ENCODE results near the gene RPGRIP1L. TPM values are rescaled to one million over a fixed set of nuclear protein-coding genes. Genes with fewer than 3 reads are reported as not detected.

RPGRIP1L gene
- total RNA-seq, 1 donor from 2014 or later = 23.2 TPM

GRCh38 chr16:53740476-53740875 lies 36.8 kb upstream of the RPGRIP1L start:
- peaks cover 2% of the 10 kb centered on the region for H4K20me1 ChIP-seq (ENCODE audit: low read depth)
- no peaks in the 10 kb centered on the region for H3F3A ChIP-seq (ENCODE audit: low read depth)
- no peak overlapping the region for H3K4me2 ChIP-seq
- DNase-seq (ENCODE audit: low spot score) = no peak
- no peak overlapping the region for H3K27ac Mint-ChIP-seq
- H3K36me3 ChIP-seq = no peaks in the 10 kb centered on the region
- H3K36me3 Mint-ChIP-seq = peaks cover 3% of the 10 kb centered on the region
- H3K9me3 Mint-ChIP-seq = no peaks in the 10 kb centered on the region
- no peak overlapping the region for H3K4me3 ChIP-seq
- H3K9ac ChIP-seq = no peak overlapping the region
- peaks cover 51% of the 10 kb centered on the region for H3K79me2 ChIP-seq (ENCODE audit: low read depth)
- peaks cover 14% of the 10 kb centered on the region for H3K4me1 ChIP-seq
- H3K4me1 Mint-ChIP-seq = peaks cover 38% of the 10 kb centered on the region
- H3K27me3 ChIP-seq = no peaks in the 10 kb centered on the region
- TF ChIP-seq EZH2phosphoT487 (IDR thresholded peaks at IDR 0.05) = no peak
- no peak for TF ChIP-seq EZH2 (IDR thresholded peaks at IDR 0.05)
- TF ChIP-seq, protein P1, sequence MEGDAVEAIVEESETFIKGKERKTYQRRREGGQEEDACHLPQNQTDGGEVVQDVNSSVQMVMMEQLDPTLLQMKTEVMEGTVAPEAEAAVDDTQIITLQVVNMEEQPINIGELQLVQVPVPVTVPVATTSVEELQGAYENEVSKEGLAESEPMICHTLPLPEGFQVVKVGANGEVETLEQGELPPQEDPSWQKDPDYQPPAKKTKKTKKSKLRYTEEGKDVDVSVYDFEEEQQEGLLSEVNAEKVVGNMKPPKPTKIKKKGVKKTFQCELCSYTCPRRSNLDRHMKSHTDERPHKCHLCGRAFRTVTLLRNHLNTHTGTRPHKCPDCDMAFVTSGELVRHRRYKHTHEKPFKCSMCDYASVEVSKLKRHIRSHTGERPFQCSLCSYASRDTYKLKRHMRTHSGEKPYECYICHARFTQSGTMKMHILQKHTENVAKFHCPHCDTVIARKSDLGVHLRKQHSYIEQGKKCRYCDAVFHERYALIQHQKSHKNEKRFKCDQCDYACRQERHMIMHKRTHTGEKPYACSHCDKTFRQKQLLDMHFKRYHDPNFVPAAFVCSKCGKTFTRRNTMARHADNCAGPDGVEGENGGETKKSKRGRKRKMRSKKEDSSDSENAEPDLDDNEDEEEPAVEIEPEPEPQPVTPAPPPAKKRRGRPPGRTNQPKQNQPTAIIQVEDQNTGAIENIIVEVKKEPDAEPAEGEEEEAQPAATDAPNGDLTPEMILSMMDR (IDR thresholded peaks at IDR 0.05) = no peak
- H3K4me3 Mint-ChIP-seq = no peak overlapping the region
- H2AFZ ChIP-seq (replicated peaks) = no peak overlapping the region
- no peak overlapping the region for H3K27ac ChIP-seq
- H3K27me3 Mint-ChIP-seq (ENCODE audit: insufficient read depth, low read depth) = no peaks in the 10 kb centered on the region
- no peaks in the 10 kb centered on the region for H3K9me3 ChIP-seq (ENCODE audit: low read depth)

DNA sequence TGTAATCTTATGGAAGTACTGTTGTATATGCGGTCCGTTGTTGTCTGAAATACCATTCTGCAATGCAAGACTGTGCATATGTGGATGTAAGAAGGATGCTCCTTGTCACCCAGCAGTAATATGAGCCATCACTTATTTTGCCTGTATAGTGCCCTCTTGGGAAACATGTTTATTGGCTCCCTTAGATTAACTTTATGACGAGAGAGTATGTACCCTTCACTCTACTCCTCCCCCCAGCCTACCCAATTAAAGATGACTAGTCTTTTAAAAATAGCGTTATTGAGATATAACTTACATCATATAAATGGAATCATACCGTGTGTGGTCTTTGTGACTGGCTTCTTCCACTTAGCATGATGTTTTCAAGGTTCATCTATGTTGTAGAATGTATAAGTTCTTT lies 33.9 kb upstream of the RPGRIP1L start:
- no peak overlapping the region for H3K9ac ChIP-seq
- H3K4me2 ChIP-seq = no peak overlapping the region
- no peak overlapping the region for H3K27ac ChIP-seq
- H3K27me3 ChIP-seq = no peaks in the 10 kb centered on the region
- Mint-ChIP-seq H3K4me1 (peaks cover 20% of the 10 kb centered on the region), H3K4me3 (no peak overlapping the region), H3K9me3 (no peaks in the 10 kb centered on the region), H3K27me3 (ENCODE audit: insufficient read depth, low read depth) (no peaks in the 10 kb centered on the region), H3K36me3 (peaks cover 5% of the 10 kb centered on the region), H3K27ac (no peak overlapping the region)
- H3F3A ChIP-seq (ENCODE audit: low read depth) = no peaks in the 10 kb centered on the region
- H2AFZ ChIP-seq (replicated peaks) = no peak overlapping the region
- H3K4me3 ChIP-seq = no peak overlapping the region
- TF ChIP-seq EZH2phosphoT487 (IDR thresholded peaks at IDR 0.05) (no peak), EZH2 (IDR thresholded peaks at IDR 0.05) (no peak)
- TF ChIP-seq, protein P1 (IDR thresholded peaks at IDR 0.05) = no peak
- H3K9me3 ChIP-seq (ENCODE audit: low read depth) = no peaks in the 10 kb centered on the region
- no peaks in the 10 kb centered on the region for H3K36me3 ChIP-seq
- peaks cover 5% of the 10 kb centered on the region for H3K4me1 ChIP-seq
- no peak for DNase-seq (ENCODE audit: low spot score)
- H4K20me1 ChIP-seq (ENCODE audit: low read depth) = peaks cover 2% of the 10 kb centered on the region
- H3K79me2 ChIP-seq (ENCODE audit: low read depth) = peaks cover 44% of the 10 kb centered on the region

DNA sequence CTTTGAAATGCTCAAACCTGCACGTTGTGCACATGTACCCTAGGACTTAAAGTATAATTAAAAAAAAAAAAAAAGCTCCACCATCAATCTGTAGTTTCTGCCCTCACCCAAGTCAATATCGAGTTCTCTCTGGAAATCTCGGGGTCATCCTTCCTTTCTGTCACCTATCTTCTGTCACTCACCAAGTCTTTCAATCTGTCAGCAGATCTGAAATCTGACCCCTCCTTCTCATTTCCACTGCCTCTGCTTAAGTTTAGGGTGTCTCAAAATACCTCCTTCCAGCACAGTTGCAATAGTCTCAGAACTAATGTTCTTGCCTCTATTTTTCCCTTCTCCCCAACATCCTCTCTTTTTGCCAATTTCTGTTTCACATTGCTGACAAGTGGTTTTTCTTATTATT lies 32.6 kb upstream of the RPGRIP1L start:
- H3K4me1 ChIP-seq = peaks cover 5% of the 10 kb centered on the region
- H4K20me1 ChIP-seq (ENCODE audit: low read depth) = peaks cover 2% of the 10 kb centered on the region
- Mint-ChIP-seq H3K36me3 (peaks cover 6% of the 10 kb centered on the region), H3K27me3 (ENCODE audit: insufficient read depth, low read depth) (no peaks in the 10 kb centered on the region), H3K9me3 (no peaks in the 10 kb centered on the region), H3K4me1 (peaks cover 20% of the 10 kb centered on the region), H3K4me3 (no peak overlapping the region), H3K27ac (no peak overlapping the region)
- H3K9me3 ChIP-seq (ENCODE audit: low read depth) = no peaks in the 10 kb centered on the region
- peaks cover 41% of the 10 kb centered on the region for H3K79me2 ChIP-seq (ENCODE audit: low read depth)
- H2AFZ ChIP-seq (replicated peaks) = no peak overlapping the region
- DNase-seq (ENCODE audit: low spot score) = no peak
- H3K27ac ChIP-seq = no peak overlapping the region
- H3F3A ChIP-seq (ENCODE audit: low read depth) = no peaks in the 10 kb centered on the region
- H3K4me3 ChIP-seq = no peak overlapping the region
- TF ChIP-seq EZH2phosphoT487 (IDR thresholded peaks at IDR 0.05) = no peak
- TF ChIP-seq, protein P1 (IDR thresholded peaks at IDR 0.05) = no peak
- TF ChIP-seq EZH2 (IDR thresholded peaks at IDR 0.05) = no peak
- no peaks in the 10 kb centered on the region for H3K36me3 ChIP-seq
- H3K27me3 ChIP-seq = no peaks in the 10 kb centered on the region
- no peak overlapping the region for H3K9ac ChIP-seq
- H3K4me2 ChIP-seq = no peak overlapping the region
